ENCODE data around the gene SGK2. TPM values are rescaled to one million over a fixed set of nuclear protein-coding genes. Genes with fewer than 3 reads are reported as not detected.

Gene SGK2
- total and polyA plus RNA-seq, 9 of the 15 experiments (the other 6 are each of a cell fraction or from before 2014, with no cell fraction given) = 0.07 to 0.31 (median 0.15) TPM; not detected in 2

DNA sequence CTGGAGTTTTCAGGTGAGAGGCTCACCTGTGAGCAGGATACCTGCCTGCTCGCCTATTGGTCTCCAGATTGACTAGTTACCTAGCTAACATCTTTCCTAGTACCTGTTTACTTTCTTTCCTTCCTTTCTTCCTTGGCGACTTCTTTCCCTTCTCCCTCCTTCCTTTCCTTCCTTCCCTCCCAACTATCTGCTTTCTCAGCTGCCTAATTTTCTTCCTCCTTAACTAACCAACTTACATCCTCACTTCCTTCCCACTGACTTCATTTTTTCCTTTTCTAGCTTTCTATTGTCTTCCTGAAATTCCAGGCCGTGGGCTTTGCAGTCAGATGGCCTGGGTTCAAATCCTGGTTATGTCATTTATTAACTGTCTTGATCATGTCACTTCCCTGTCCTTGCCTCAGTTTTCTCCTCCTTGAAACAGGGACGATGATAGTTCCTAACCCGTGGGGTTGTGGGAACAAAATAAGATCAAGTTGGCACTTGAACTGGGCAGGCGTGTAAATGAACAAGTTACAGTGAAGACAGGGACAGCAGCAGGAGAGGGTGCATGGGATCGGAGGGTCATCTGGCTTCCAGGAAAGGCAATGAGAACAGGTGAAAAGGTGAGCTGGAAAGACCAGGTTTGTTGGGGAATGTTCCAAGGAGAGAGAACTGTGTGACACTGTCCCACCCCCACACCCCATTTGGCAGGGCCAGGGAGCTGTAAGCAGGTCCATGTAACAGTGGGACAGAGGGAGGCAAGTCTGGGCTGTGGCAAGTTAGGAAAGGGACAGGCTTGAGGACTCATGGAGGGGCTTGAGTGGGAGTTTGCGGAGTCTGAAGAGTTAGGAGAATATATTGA is 540 bp downstream of the SGK2 start:
- H3K27ac ChIP-seq (ENCODE audit: extremely low read depth, low read depth, low read length) = no peak overlapping the region
- H3K9me3 ChIP-seq (replicated peaks; ENCODE audit: control insufficient read depth, insufficient read depth, low read depth, low read length) = no peaks in the 10 kb centered on the region
- H3K79me2 ChIP-seq (ENCODE audit: control insufficient read depth, insufficient read depth, low read length) = no peaks in the 10 kb centered on the region
- no TSS peak for BruUV-seq (replicated peaks)
- CTCF ChIA-PET (ENCODE audit: low intra/inter-chr PET ratio) = no interaction called here
- H2AFZ ChIP-seq (ENCODE audit: low read depth, low read length) = peak overlapping the region; percentile 87
- intact Hi-C loops (cut with micrococcal nuclease) = no loop called here
- H3K27me3 ChIP-seq (ENCODE audit: control insufficient read depth in 2 of 2, insufficient read depth in 2 of 2, low read length in 2 of 2) = no peaks in the 10 kb centered on the region
- FAIRE-seq (no peak), ATAC-seq (no peak), DNase-seq (ENCODE audit: extremely low read depth in 1 of 4, low spot score in 3 of 4) (no peak)
- H3K9me1 ChIP-seq (ENCODE audit: control insufficient read depth, insufficient read depth, low read length) = no peaks in the 10 kb centered on the region
- POLR2A ChIA-PET = interaction anchor here (0.6 to 4.9 kb wide), 5 partner anchors 10 to 95 kb away, joined by 3 to 24 read pairs (median 3); no protein-coding TSS in a partner anchor
- 79% methylated on average over 8 of the region's 8 CpGs for WGBS (ENCODE audit: insufficient coverage, low coverage, missing lambda C conversion rate)
- H3K4me1 ChIP-seq (replicated peaks in 1 of 2; ENCODE audit: control insufficient read depth in 2 of 2, insufficient read depth in 2 of 2, low read length in 2 of 2) = peaks cover 20 to 26% of the 10 kb centered on the region in 2 experiments
- TF ChIP-seq HLTF (IDR thresholded peaks at IDR 0.05) (no peak), COPS2 (conservative IDR thresholded peaks at IDR 0.05) (no peak), CBFB (CRISPR knock-in tag; IDR thresholded peaks at IDR 0.05) (no peak), SMARCB1 (IDR thresholded peaks at IDR 0.05; ENCODE audit: insufficient read length, low read depth) (no peak), CHD1 (IDR thresholded peaks at IDR 0.05; ENCODE audit: low read length) (no peak)
- TF ChIP-seq, protein P1, sequence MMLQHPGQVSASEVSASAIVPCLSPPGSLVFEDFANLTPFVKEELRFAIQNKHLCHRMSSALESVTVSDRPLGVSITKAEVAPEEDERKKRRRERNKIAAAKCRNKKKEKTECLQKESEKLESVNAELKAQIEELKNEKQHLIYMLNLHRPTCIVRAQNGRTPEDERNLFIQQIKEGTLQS (IDR thresholded peaks at IDR 0.05) = no peak
- TF ChIP-seq, protein P1 (CRISPR knock-in tag; conservative IDR thresholded peaks at IDR 0.05) = no peak
- no peak overlapping the region for H3K4me3 ChIP-seq
- in situ Hi-C loops (cut with MboI) = no loop called here
- H3K4me2 ChIP-seq (ENCODE audit: insufficient read depth, low read length) = 0 out of 2 replicates have a peak overlapping the region, but pooled peaks have one; percentile 52
- no peaks in the 10 kb centered on the region for H3K36me3 ChIP-seq (ENCODE audit: control insufficient read depth, insufficient read depth, low read length)
- no peaks in the 10 kb centered on the region for H4K20me1 ChIP-seq (replicated peaks; ENCODE audit: control insufficient read depth, insufficient read depth, low read length)
- H3K9ac ChIP-seq (ENCODE audit: insufficient read depth in 1 of 2, low read depth in 2 of 2, low read length in 2 of 2) = no peak overlapping the region; a peak in 1 of 4 replicates

Measured in K562 (cell line).